ENCODE measurements around the gene ANOS1. TPM values are rescaled to one million over a fixed set of nuclear protein-coding genes. Genes with fewer than 3 reads are reported as not detected.

The ANOS1 gene
- polyA plus RNA-seq, 1 of the 3 experiments (the other 2 are of a cell fraction): under 0.01 TPM

DNA sequence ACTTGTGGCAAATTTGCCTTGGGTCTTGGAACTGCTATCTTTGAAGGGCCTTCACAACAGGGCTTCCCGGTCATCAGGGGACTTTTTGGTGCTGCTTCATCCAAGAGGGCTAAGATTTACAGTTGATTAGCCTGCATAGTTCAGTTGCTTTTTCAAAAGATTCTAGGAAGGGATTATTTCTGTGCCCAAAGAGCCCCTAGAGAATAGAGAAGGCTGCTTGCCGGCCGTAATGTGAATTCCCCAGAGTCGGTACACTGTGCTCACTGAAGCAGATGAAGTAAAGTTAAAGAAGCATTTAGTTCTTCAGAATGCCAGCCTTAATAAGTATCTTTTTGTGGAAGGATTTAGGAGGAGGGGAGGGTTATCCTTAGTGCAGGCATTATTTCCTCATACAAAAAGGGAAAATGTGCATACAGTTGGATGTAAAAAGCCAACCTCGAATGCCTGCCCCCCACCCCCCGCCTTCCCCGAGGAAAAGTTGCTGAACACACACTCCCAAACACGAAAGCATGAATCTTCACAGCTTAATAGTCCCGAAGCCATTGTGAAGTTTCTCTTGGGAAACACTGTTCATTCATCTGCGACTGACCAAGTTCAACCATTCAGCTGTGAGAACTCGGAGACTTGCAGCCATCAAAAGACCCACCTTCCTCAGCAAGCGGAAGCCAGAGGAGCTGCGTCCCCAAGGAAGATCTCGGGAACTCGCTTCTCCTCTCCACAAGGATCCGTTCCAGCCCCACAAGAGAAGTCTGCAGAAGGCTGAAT lies 47.6 kb downstream of the ANOS1 start:
- ChIA-PET POLR2A (no interaction called here), CTCF (no interaction called here)
- Histone ChIP-seq H3K36me3 (replicated peaks in 1 of 2; ENCODE audit: control insufficient read depth in 1 of 2, insufficient read depth in 2 of 2, low read length in 1 of 2) (no peaks in the 10 kb centered on the region), H3K9ac (no peak overlapping the region), H3K9me2 (no peaks in the 10 kb centered on the region), H3F3A (replicated peaks; ENCODE audit: insufficient read depth) (no peaks in the 10 kb centered on the region), H3K4me1 (ENCODE audit: control insufficient read depth in 1 of 2, insufficient read depth in 2 of 2, low read depth in 1 of 2, low read length in 1 of 2) (no peaks in the 10 kb centered on the region), H3K79me2 (ENCODE audit: insufficient read depth) (no peaks in the 10 kb centered on the region), H2AFZ (ENCODE audit: low read depth) (no peak overlapping the region), H3K9me3 (no peaks in the 10 kb centered on the region), H3K4me3 (ENCODE audit: low read depth in 2 of 2, low read length in 1 of 2) (no peak overlapping the region), H3K27ac (ENCODE audit: low read depth in 2 of 2, low read length in 1 of 2) (no peak overlapping the region), H3K4me2 (no peak overlapping the region), H3K27me3 (ENCODE audit: insufficient read depth) (no peaks in the 10 kb centered on the region), H4K20me1 (ENCODE audit: insufficient read depth) (no peaks in the 10 kb centered on the region)
- TF ChIP-seq PBX3 (IDR thresholded peaks at IDR 0.05) (no peak), SIN3A (IDR thresholded peaks at IDR 0.05; ENCODE audit: borderline replicate concordance, low read depth, low read length) (no peak), TCF12 (IDR thresholded peaks at IDR 0.05) (no peak), TAF1 (IDR thresholded peaks at IDR 0.05; ENCODE audit: borderline replicate concordance, low read depth, low read length) (no peak), NRF1 (IDR thresholded peaks at IDR 0.05; ENCODE audit: low read depth, low read length) (no peak), CTCF (IDR thresholded peaks at IDR 0.05) (no peak), YY1 (IDR thresholded peaks at IDR 0.05; ENCODE audit: low read depth) (no peak)
- TF ChIP-seq, protein P1, sequence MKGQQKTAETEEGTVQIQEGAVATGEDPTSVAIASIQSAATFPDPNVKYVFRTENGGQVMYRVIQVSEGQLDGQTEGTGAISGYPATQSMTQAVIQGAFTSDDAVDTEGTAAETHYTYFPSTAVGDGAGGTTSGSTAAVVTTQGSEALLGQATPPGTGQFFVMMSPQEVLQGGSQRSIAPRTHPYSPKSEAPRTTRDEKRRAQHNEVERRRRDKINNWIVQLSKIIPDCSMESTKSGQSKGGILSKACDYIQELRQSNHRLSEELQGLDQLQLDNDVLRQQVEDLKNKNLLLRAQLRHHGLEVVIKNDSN (IDR thresholded peaks at IDR 0.05; ENCODE audit: borderline replicate concordance, low read depth): no peak
- TF ChIP-seq, protein P2, sequence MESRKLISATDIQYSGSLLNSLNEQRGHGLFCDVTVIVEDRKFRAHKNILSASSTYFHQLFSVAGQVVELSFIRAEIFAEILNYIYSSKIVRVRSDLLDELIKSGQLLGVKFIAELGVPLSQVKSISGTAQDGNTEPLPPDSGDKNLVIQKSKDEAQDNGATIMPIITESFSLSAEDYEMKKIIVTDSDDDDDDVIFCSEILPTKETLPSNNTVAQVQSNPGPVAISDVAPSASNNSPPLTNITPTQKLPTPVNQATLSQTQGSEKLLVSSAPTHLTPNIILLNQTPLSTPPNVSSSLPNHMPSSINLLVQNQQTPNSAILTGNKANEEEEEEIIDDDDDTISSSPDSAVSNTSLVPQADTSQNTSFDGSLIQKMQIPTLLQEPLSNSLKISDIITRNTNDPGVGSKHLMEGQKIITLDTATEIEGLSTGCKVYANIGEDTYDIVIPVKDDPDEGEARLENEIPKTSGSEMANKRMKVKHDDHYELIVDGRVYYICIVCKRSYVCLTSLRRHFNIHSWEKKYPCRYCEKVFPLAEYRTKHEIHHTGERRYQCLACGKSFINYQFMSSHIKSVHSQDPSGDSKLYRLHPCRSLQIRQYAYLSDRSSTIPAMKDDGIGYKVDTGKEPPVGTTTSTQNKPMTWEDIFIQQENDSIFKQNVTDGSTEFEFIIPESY (IDR thresholded peaks at IDR 0.05; ENCODE audit: borderline replicate concordance, low read depth): no peak
- WGBS (ENCODE audit: low lambda C conversion rate): 10% methylated on average over 14 of the region's 16 CpGs
- no peak for DNase-seq

- H3K9me2 ChIP-seq: no peaks in the 10 kb centered on the region
- no peaks in the 10 kb centered on the region for H3K79me2 ChIP-seq (ENCODE audit: insufficient read depth)
Measured at GRCh38 chrX:8683687-8684086, 48.2 kb downstream of the ANOS1 start.

More at GRCh38 chrX:8683687-8684086, 48.2 kb downstream of the ANOS1 start:
- TF ChIP-seq GATA2 (CRISPR knock-in tag; IDR thresholded peaks at IDR 0.05): no peak
- TF ChIP-seq, protein P2 (IDR thresholded peaks at IDR 0.05; ENCODE audit: borderline replicate concordance, low read depth): no peak
- no peak for TF ChIP-seq MEF2A (IDR thresholded peaks at IDR 0.05; ENCODE audit: borderline replicate concordance, low read depth)
- TF ChIP-seq USF2 (IDR thresholded peaks at IDR 0.05; ENCODE audit: borderline replicate concordance, low read depth, low read length): no peak
- TF ChIP-seq EZH2phosphoT487 (IDR thresholded peaks at IDR 0.05; ENCODE audit: borderline replicate concordance, low read depth): no peak
- no peak for TF ChIP-seq CHD2 (IDR thresholded peaks at IDR 0.05; ENCODE audit: low read length, partially characterized antibody)
- TF ChIP-seq FOXJ3 (CRISPR knock-in tag; IDR thresholded peaks at IDR 0.05): no peak
- H4K20me1 ChIP-seq (ENCODE audit: insufficient read depth): no peaks in the 10 kb centered on the region
- no peaks in the 10 kb centered on the region for H3K36me3 ChIP-seq (replicated peaks in 1 of 2; ENCODE audit: control insufficient read depth in 1 of 2, insufficient read depth in 2 of 2, low read length in 1 of 2)
- 19% methylated on average over 5 of the region's 5 CpGs for WGBS (ENCODE audit: low lambda C conversion rate)
- H3K4me2 ChIP-seq: no peak overlapping the region
- DNase-seq: no peak
- H3K4me1 ChIP-seq (ENCODE audit: control insufficient read depth in 1 of 2, insufficient read depth in 2 of 2, low read depth in 1 of 2, low read length in 1 of 2): no peaks in the 10 kb centered on the region
- ChIA-PET POLR2A (no interaction called here), CTCF (no interaction called here)
- H3K27ac ChIP-seq (ENCODE audit: low read depth in 2 of 2, low read length in 1 of 2): no peak overlapping the region
- no peaks in the 10 kb centered on the region for H3K27me3 ChIP-seq (ENCODE audit: insufficient read depth)
- H3K9ac ChIP-seq: no peak overlapping the region
- no peak overlapping the region for H2AFZ ChIP-seq (ENCODE audit: low read depth)
- no peaks in the 10 kb centered on the region for H3K9me3 ChIP-seq
- H3K4me3 ChIP-seq (ENCODE audit: low read depth in 2 of 2, low read length in 1 of 2): no peak overlapping the region
- H3F3A ChIP-seq (replicated peaks; ENCODE audit: insufficient read depth): no peaks in the 10 kb centered on the region
